ENCODE measurements around the gene NAV1. TPM values are rescaled to one million over a fixed set of nuclear protein-coding genes. Genes with fewer than 3 reads are reported as not detected.
A peak's percentile ranks its signal among the peaks of the same experiment; 100 is the strongest.

NAV1 gene
- polyA plus RNA-seq, 1 donor (not counting 4 experiments of a cell fraction or from before 2014, with no cell fraction given), result 13.2 TPM

GRCh38 chr1:201503397-201504176 lies 35.3 kb upstream of the NAV1 start:
- no peaks in the 10 kb centered on the region for H3K27me3 ChIP-seq (ENCODE audit: control insufficient read depth, extremely low read depth, insufficient read depth, low read length)
- TF ChIP-seq CTCF (optimal IDR thresholded peaks at IDR 0.05 in 1 of 3, IDR thresholded peaks at IDR 0.05 in 1 of 3, conservative IDR thresholded peaks at IDR 0.05 in 1 of 3; ENCODE audit: extremely low read depth in 1 of 3, insufficient read depth in 2 of 3, low read length in 3 of 3) (no peak), EZH2 (IDR thresholded peaks at IDR 0.05; ENCODE audit: low read length) (no peak)
- FAIRE-seq (peak; percentile 53), DNase-seq (ENCODE audit: low read depth, low spot score) (no peak)
- peak overlapping the region; percentile 19 for H3K9ac ChIP-seq (ENCODE audit: control insufficient read depth, extremely low read depth, insufficient read depth, low read length)
- no peak overlapping the region for H3K4me3 ChIP-seq (ENCODE audit: control insufficient read depth in 2 of 3, extremely low read depth in 1 of 3, insufficient read depth in 2 of 3, low read depth in 1 of 3, low read length in 3 of 3)
- H3K4me1 ChIP-seq (ENCODE audit: control insufficient read depth, extremely low read depth, insufficient read depth, low read length), result peaks cover 44% of the 10 kb centered on the region
- peaks cover 78% of the 10 kb centered on the region for H3K79me2 ChIP-seq (ENCODE audit: control insufficient read depth, insufficient read depth, low read length)
- H3K36me3 ChIP-seq (ENCODE audit: control insufficient read depth in 2 of 2, extremely low read depth in 1 of 2, insufficient read depth in 2 of 2, low read length in 2 of 2), result peaks cover 3 to 19% of the 10 kb centered on the region in 2 experiments
- peak overlapping the region; percentile 61 for H3K4me2 ChIP-seq (ENCODE audit: control insufficient read depth, extremely low read depth, insufficient read depth, low read depth, low read length)
- peaks cover 8% of the 10 kb centered on the region for H3K9me1 ChIP-seq (ENCODE audit: control insufficient read depth, extremely low read depth, insufficient read depth, low read length)
- peaks cover 7% of the 10 kb centered on the region for H4K20me1 ChIP-seq (ENCODE audit: control insufficient read depth, extremely low read depth, insufficient read depth, low read length)
- H3K27ac ChIP-seq (ENCODE audit: control insufficient read depth, insufficient read depth, low read length), result peak overlapping the region; percentile 57
- dilution Hi-C loops (cut with MboI; ENCODE audit: extremely low pct_ligation_motif_present, low sequenced_read_pairs), result no loop called here
- no peaks in the 10 kb centered on the region for H3K9me3 ChIP-seq (ENCODE audit: control insufficient read depth, low read depth, low read length)
- no peak overlapping the region for H2AFZ ChIP-seq (ENCODE audit: control insufficient read depth, low read length)

- H3K4me1 ChIP-seq (ENCODE audit: control insufficient read depth, extremely low read depth, insufficient read depth, low read length), result peaks cover 44% of the 10 kb centered on the region
- H3K4me2 ChIP-seq (ENCODE audit: control insufficient read depth, extremely low read depth, insufficient read depth, low read depth, low read length), result peak overlapping the region; percentile 61
Measured at GRCh38 chr1:201504179-201504631, 34.7 kb upstream of the NAV1 start.

More at GRCh38 chr1:201504179-201504631, 34.7 kb upstream of the NAV1 start:
- Histone ChIP-seq H3K9me1 (ENCODE audit: control insufficient read depth, extremely low read depth, insufficient read depth, low read length) (peaks cover 8% of the 10 kb centered on the region), H4K20me1 (ENCODE audit: control insufficient read depth, extremely low read depth, insufficient read depth, low read length) (peaks cover 3% of the 10 kb centered on the region), H3K27me3 (ENCODE audit: control insufficient read depth, extremely low read depth, insufficient read depth, low read length) (no peaks in the 10 kb centered on the region), H2AFZ (ENCODE audit: control insufficient read depth, low read length) (no peak overlapping the region), H3K9ac (ENCODE audit: control insufficient read depth, extremely low read depth, insufficient read depth, low read length) (no peak overlapping the region), H3K4me3 (ENCODE audit: control insufficient read depth in 2 of 3, extremely low read depth in 1 of 3, insufficient read depth in 2 of 3, low read depth in 1 of 3, low read length in 3 of 3) (no peak overlapping the region), H3K36me3 (ENCODE audit: control insufficient read depth in 2 of 2, extremely low read depth in 1 of 2, insufficient read depth in 2 of 2, low read length in 2 of 2) (peaks cover 3 to 16% of the 10 kb centered on the region in 2 experiments), H3K79me2 (ENCODE audit: control insufficient read depth, insufficient read depth, low read length) (peaks cover 72% of the 10 kb centered on the region), H3K9me3 (ENCODE audit: control insufficient read depth, low read depth, low read length) (no peaks in the 10 kb centered on the region), H3K27ac (ENCODE audit: control insufficient read depth, insufficient read depth, low read length) (no peak overlapping the region)
- TF ChIP-seq EZH2 (IDR thresholded peaks at IDR 0.05; ENCODE audit: low read length) (no peak), CTCF (optimal IDR thresholded peaks at IDR 0.05 in 1 of 3, IDR thresholded peaks at IDR 0.05 in 1 of 3, conservative IDR thresholded peaks at IDR 0.05 in 1 of 3; ENCODE audit: extremely low read depth in 1 of 3, insufficient read depth in 2 of 3, low read length in 3 of 3) (no peak)
- no peak for DNase-seq (ENCODE audit: low read depth, low spot score)
- FAIRE-seq, result no peak
- dilution Hi-C loops (cut with MboI; ENCODE audit: extremely low pct_ligation_motif_present, low sequenced_read_pairs), result no loop called here
